HG02642 (cell line): ENCODE results near the gene CNTN5.

Experiments used
- ATAC-seq: cut with Tn5 transposase; IDR thresholded peaks from one replicate; pipeline ENCODE4 v1.9.1; 2021; ENCODE audit warnings: mild to moderate bottlenecking; ENCODE audit not compliant: unreplicated experiment, poor library complexity

The CNTN5 gene

DNA sequence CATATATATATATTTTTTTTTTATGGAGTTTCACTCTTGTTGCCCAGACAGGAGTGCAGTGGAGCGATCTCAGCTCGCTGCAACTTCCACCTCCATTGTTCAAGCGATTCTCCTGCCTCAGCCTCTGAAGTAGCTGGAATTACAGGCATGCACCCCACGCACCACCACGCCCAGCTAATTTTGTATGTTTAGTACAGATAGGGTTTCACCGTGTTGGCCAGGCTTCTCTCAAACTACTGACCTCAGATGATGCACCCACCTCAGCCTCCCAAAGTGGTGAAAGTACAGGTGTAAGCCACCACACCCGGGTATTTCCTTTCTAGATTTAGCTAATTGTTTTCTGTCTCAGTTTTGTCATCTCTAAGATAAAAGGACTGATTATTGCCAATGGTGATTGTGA is 821.1 kb downstream of the CNTN5 start:
- no peak for ATAC-seq

DNA sequence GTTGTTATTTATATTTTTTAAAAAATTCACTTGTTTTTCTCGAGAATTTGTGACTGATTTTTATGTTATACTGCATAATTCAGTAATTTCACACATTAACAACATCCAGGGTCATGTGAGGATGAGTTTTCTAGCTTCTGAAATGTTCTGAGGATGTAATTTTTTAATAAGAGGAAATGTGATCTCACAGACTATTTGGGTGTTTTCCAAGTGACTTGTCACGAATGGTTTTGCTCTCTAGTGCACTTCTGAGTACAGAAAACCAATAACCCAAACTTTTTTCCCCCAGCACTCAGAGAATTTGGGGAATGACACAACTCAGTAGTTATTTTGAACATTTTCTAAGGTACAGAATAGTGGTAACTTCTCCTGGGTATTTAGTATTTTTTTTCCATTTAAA is 845.2 kb downstream of the CNTN5 start:
- ATAC-seq = no peak

GRCh38 chr11:99881610-99882009 is 860.9 kb downstream of the CNTN5 start:
- ATAC-seq = no peak

DNA sequence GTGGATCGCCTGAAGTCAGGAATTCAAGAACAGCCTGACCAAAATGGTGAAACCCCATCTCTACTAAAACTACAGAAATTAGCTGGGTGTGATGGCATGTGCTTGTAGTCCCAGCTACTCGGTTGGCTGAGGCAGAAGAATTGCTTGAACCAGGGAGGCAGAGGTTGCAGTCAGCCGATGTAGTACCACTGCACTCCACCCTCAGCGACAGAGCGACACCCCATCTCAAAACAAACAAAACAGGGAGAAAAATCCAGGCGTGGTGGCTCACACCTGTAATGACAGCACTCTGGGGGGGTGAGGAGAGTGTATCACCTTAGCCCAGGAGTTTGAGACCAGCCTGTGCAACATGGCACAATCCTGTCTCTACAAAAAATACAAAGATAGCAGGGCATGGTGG is 864.0 kb downstream of the CNTN5 start:
- ATAC-seq = no peak

DNA sequence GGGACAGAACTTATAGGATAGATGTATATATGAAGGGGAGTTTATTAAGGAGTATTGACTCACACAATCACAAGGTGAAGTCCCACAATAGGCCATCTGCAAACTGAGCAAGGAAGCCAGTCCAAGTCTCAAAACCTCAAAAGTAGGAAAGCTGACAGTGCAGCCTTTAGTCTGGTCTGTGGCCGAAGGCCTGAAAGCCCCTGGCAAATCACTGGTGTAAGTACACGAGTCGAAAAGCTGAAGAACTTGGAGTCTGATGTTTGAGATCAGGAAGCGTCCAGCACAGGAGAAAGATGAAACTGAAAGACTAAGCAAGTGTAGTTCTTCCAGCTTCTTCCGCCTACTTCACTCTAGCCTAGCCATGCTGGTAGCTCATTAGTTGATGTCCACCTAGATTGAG is 866.7 kb downstream of the CNTN5 start:
- ATAC-seq = no peak

DNA sequence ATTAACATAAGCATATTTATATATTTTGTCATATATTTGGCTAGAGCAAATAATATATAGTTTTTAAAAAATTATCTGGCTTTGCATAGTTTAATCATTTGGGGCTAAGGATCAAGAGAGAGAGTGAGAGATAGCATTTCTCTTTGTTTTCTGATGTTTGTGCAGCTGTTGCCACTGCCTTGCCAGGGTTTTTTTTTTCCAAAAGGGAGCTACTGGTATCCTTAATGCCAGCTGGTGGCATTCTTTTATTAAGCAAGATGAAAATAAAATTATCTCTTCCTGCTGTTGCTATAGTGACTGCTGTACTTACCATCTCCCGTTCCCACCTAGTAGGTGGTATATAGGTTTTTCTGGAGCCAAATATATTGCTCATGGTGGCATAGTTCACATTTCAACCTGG is 873.1 kb downstream of the CNTN5 start:
- no peak for ATAC-seq

- no peak for ATAC-seq
Observed at GRCh38 chr11:99901175-99901574, 880.4 kb downstream of the CNTN5 start.

- no peak for ATAC-seq
Observed at GRCh38 chr11:99911116-99911515, 890.4 kb downstream of the CNTN5 start.

DNA sequence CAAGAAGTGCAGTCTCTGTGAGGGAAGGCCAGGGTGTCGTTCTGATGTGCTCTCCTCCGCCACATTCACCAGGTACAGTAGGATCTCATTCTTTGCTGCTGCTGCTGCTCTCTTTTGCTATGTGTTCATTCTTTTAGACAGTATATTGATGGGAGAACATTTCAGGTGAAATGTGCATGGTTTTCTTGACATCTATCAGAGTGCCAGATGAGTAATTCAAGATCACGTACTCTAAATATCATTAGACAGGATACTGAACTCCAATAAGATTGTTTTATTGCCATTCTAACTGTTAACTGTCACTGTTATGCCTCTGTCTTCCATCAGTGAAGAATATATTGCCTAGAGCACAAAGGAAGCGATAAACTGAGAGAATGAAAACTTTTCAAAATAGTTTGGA is 895.3 kb downstream of the CNTN5 start:
- ATAC-seq = no peak

DNA sequence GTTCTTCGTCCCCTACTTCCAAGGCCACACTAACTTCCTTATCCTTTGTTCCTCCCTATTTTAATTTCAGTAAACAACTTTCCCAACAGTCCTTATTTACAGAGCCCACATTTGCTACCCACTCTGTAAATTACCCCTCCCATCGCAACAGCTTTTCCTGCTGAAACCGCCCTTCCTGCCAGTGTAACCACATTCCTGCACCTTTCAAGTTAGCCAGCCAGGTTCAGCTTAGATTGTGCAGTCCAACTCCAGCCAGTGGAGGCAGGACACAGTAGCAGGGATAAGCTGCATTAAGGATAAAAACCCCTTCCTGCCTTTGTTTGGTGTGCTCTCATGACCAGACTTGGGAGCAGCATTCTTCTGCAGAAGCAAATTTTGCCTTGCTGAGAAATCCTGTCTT is 898.0 kb downstream of the CNTN5 start:
- no peak for ATAC-seq

DNA sequence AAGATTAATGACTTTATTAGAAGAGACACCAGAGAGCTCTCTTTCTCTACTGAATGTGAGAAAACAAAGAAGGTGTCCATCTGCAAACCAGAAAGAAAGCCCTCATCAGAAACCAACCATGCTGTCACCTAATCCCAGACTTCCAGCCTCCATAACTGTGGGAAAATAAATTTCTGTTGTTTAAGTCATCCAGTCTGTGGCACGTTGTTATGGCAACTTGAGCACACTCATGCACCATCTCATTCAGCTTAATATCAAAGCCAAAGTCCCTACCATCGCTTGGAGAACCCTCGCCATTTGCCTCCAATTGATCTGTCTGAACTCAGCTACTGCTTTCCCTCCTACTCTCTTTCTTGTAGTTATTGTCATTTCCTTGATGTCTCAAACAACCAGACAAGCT is 900.2 kb downstream of the CNTN5 start:
- ATAC-seq = no peak

DNA sequence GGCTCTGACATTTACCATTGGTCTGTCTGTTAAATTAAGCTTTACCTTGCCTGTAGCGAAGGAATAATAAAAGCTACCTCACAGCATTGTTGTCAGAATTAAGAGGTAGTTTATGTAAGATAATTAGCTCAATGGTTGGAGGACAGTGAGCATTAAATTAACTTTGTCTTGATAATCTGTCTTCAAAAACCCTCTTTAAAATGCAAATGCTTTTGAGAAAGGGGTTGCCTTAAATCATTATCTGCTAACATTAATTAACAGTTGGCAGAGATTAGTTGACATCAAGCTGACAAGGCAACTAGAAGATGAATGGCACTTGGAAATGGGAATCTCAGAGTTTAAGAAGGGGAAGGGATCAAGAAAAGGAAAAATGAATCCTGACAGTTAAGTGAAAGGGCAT is 905.2 kb downstream of the CNTN5 start:
- ATAC-seq = no peak

DNA sequence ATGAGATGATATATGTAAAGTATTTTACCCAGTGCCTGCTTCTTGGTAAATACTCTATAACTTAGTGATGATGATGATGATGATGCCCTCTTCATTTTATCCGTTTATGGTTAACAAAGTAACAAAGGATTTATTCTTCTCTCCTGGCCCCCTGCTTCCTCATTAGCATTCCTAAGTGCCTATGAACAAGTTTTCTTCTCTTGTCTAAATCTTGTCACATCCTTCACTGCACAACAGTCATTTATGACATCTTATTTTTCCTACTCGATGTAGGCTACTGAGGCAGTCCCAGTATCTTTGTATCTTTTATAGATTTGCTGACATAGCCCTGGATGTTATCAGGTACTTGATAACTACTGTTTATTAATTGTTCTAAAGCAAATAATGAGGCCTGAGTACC is 911.9 kb downstream of the CNTN5 start:
- no peak for ATAC-seq

DNA sequence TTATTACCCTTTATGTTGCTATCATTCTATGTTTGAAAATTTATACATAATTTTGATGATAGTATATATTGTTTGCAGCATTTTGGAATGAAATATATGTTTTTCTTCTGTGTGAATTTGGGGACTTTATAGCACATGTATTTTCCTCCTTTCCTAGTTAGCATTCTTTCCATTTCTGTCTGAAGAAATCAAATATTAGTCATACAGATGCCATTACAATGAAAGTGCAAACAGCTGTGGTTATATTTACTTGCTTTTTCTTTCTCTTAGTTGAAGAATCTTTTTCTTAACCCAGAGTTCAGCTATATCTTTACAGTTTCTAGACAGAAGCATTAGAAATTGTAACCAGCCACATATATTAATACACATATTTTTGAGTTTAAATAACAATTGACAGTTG is 913.3 kb downstream of the CNTN5 start:
- no peak for ATAC-seq

DNA sequence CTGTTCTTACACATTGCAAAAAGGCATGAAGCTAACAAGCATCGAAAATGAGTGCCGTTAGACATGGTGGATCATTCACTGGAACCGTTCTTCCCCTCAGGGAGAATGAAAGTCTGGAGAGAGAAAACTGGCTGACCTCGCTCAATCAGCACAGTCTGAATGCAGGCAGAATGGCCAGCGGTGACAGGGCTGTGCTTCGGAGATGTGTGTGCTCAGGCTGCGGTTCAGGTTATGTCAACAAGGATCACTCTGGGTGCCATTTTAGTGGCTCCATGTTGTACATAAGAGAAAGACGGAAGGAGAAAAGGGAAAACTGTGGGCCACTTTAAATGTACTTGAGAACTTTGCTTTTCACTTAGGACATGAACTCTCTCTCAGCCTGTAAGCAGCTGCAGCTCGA is 916.6 kb downstream of the CNTN5 start:
- no peak for ATAC-seq

- no peak for ATAC-seq
Observed at GRCh38 chr11:99952816-99953215, 932.1 kb downstream of the CNTN5 start.

DNA sequence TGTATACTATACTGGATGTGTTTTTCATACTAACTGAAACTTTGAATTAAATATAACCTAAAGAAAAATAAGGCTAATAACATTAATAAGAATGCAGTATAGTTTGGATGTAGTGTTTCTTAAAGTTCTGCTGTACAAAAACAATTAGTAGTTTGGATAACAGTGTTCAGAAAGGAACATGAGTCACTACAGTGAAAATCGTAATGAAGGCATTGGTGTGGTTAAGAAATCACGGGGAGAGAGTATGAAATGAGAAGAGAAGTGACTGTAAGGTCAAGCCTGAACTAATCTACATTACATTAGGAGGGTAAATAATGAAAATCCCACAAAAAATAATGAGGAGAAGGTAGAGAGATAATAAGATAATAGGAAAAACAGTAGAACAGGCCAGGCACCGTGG is 939.8 kb downstream of the CNTN5 start:
- no peak for ATAC-seq

DNA sequence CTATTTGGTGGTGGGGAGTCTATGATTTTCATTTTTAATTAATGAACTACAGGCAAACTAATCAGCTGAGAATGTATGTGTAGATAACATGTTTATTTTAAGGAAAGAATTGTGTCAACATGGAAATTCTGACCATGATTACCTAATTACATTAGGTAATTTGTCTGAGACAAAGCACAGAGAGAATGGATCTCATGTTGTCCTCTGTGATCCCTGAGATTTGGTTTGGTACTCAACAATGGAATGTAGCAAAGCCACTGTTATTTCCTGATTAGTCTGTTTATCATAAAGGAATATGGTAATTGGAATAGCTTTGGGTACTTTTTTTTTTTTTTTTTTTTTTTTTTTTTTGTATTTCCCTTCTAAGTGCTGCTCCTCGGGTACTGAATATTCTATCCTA is 947.6 kb downstream of the CNTN5 start:
- ATAC-seq = no peak

- no peak for ATAC-seq
Observed at GRCh38 chr11:99973993-99974392, 953.2 kb downstream of the CNTN5 start.

GRCh38 chr11:99979042-99979441 is 958.3 kb downstream of the CNTN5 start:
- no peak for ATAC-seq

- ATAC-seq = no peak
Observed at GRCh38 chr11:99987821-99988470, 967.2 kb downstream of the CNTN5 start.

DNA sequence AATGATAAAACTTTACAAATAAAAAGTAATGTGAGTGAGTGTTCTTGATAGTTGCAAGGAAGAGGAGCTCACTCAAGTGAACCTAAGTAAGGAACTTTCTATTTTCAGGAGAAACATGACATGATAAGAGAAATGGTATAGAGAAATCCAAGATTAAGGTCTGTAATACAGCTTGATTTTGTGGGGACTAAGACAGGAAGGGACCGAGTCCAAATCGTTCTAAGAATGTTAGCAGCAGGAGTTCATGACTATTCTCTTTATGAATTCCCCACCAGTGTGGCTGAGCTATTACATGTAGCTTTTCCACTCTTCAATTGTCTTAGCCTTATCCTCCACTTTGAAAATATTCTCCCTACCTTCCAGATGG is 967.7 kb downstream of the CNTN5 start:
- no peak for ATAC-seq

- ATAC-seq = no peak
Observed at GRCh38 chr11:100003985-100004384, 983.2 kb downstream of the CNTN5 start.
